CD4-positive, alpha-beta memory T cell (primary cell): ENCODE results near the gene DAW1. TPM values are rescaled to one million over a fixed set of nuclear protein-coding genes. Genes with fewer than 3 reads are reported as not detected.
A peak's percentile ranks its signal among the peaks of the same experiment; 100 is the strongest.

Source experiments
- CTCF ChIA-PET: fragments of 350-600 bp; sonication (Branson Sonifier 250); formaldehyde crosslinking; loops from one replicate; lab custom pipeline; 2021; ENCODE audit warnings: inconsistent platforms; ENCODE audit not compliant: partially characterized antibody; lab: Charles Lee
- POLR2A ChIA-PET: fragments of 350-600 bp; sonication (Branson Sonifier 250); formaldehyde crosslinking; loops from one replicate; lab custom pipeline; 2021; ENCODE audit not compliant: partially characterized antibody; lab: Charles Lee
- DNase-seq, 5 donors: peaks; one replicate each; pipeline versions ENCODE4 v3.0.0 to v3.0.0-alpha.2; 2020 to 2022; ENCODE audit warnings: mixed read lengths in 1 of 5
- H3K27ac ChIP-seq: one replicate; pipeline ENCODE4 v1.7.0; 2013; ENCODE audit warnings: low read depth, low read length
- H3K27me3 ChIP-seq: 2 replicates; pipeline ENCODE4 v1.7.0; 2013; ENCODE audit warnings: mild to moderate bottlenecking, low read length, moderate library complexity; ENCODE audit not compliant: insufficient read depth
- H3K36me3 ChIP-seq: 2 replicates; pipeline ENCODE4 v1.7.0; 2013; ENCODE audit warnings: mild to moderate bottlenecking, low read length, moderate library complexity; ENCODE audit not compliant: insufficient read depth
- H3K4me1 ChIP-seq: 2 replicates; pipeline ENCODE4 v1.7.0; 2013; ENCODE audit warnings: mild to moderate bottlenecking, low read length, moderate library complexity; ENCODE audit not compliant: insufficient read depth
- H3K4me3 ChIP-seq, 2 donors: one replicate each; pipeline ENCODE4 v1.7.0; 2013; ENCODE audit warnings: low read length in 2 of 2, mild to moderate bottlenecking in 1 of 2
- H3K9me3 ChIP-seq, 2 donors: one replicate each; pipeline ENCODE4 v1.7.0; 2013; ENCODE audit warnings: low read length in 2 of 2, control low read depth in 1 of 2; ENCODE audit not compliant: control insufficient read depth in 1 of 2
- H3K27ac Mint-ChIP-seq, 7 donors: one replicate each; pipeline ENCODE4 v1.8.0; 2020 to 2021; ENCODE audit warnings: mixed read lengths in 7 of 7, mild to moderate bottlenecking in 6 of 7, inconsistent platforms in 3 of 7, moderate library complexity in 3 of 7
- H3K27me3 Mint-ChIP-seq, 2 donors: one replicate each; pipeline ENCODE4 v1.8.0; 2020 to 2021; ENCODE audit warnings: mixed read lengths in 2 of 2
- H3K36me3 Mint-ChIP-seq, 2 donors: one replicate each; pipeline ENCODE4 v1.8.0; 2020 to 2021; ENCODE audit warnings: mixed read lengths in 2 of 2, inconsistent platforms in 1 of 2, mild to moderate bottlenecking in 1 of 2
- H3K4me1 Mint-ChIP-seq, 4 donors: one replicate each; pipeline ENCODE4 v1.8.0; 2020 to 2021; ENCODE audit warnings: mixed read lengths in 4 of 4, mild to moderate bottlenecking in 1 of 4
- H3K4me3 Mint-ChIP-seq, 8 donors: one replicate each; pipeline ENCODE4 v1.8.0; 2020 to 2021; ENCODE audit warnings: mixed read lengths in 8 of 8, mild to moderate bottlenecking in 7 of 8, moderate library complexity in 6 of 8, inconsistent platforms in 3 of 8
- H3K9me3 Mint-ChIP-seq, 8 donors: one replicate each; pipeline ENCODE4 v1.8.0; 2020 to 2021; ENCODE audit warnings: mixed read lengths in 8 of 8, mild to moderate bottlenecking in 5 of 8, inconsistent platforms in 3 of 8, moderate library complexity in 1 of 8
- intact Hi-C: fragments of 100-400 bp; cut with micrococcal nuclease; formaldehyde crosslinking; loops from one replicate; pipeline ENCODE4 v1.15.1; 2023
- polyA plus RNA-seq, 2 donors: library from polyadenylated mRNA; unstranded; fragments of 300-500 nt; fragmentation: Illumina TruSeq; gene quantifications; one replicate each; pipeline ENCODE4 v1.2.3, GENCODE V29; 2021
- total RNA-seq, 2 experiments: library from RNA; stranded (reverse); gene quantifications; one replicate each; pipeline ENCODE4 v1.2.3, GENCODE V29; 2021

Gene DAW1
- not detected for total RNA-seq
- not detected for polyA plus RNA-seq

GRCh38 chr2:227871375-227871791 lies at the start of gene DAW1:
Gene DAW1 (plus strand): TSS chr2:227871631. CDS start chr2:227871690, 59 bp downstream.
- H3K4me3 Mint-ChIP-seq = peak within 1 kb of the TSS in 6 of 8 donors; percentile 24 to 56 (median 47)
- Histone ChIP-seq H3K4me3 (peak within 1 kb of the TSS in 1 of 2 donors; percentile 24), H3K27ac (no peak within 1 kb of the TSS), H3K9me3 (no peaks in the 10 kb centered on the region), H3K4me1 (peaks cover 4% of the 10 kb centered on the region), H3K27me3 (no peaks in the 10 kb centered on the region), H3K36me3 (no peaks in the 10 kb centered on the region)
- H3K4me1 Mint-ChIP-seq = peaks cover 0 to 5% (median 0%) of the 10 kb centered on the region in 4 donors
- H3K27me3 Mint-ChIP-seq = peaks cover 16 to 18% of the 10 kb centered on the region in 2 donors
- intact Hi-C loops = no loop called here
- H3K27ac Mint-ChIP-seq = peak within 1 kb of the TSS in 3 of 7 donors; percentile 24 to 44 (median 38)
- peak; percentile 51 to 77 (median 67) for DNase-seq
- no peaks in the 10 kb centered on the region for H3K36me3 Mint-ChIP-seq
- ChIA-PET CTCF (interaction anchor here (0.6 to 3.9 kb wide), 5 partner anchors 10 to 213 kb away, joined by 3 to 23 read pairs (median 3); no protein-coding TSS in a partner anchor), POLR2A (no interaction called here)
- H3K9me3 Mint-ChIP-seq = peaks cover 0 to 4% (median 0%) of the 10 kb centered on the region in 8 donors

- CTCF ChIA-PET = no interaction called here
- intact Hi-C loops = no loop called here
- H3K9me3 Mint-ChIP-seq = peaks cover 0 to 3% (median 0%) of the 10 kb centered on the region in 8 donors
- no peaks in the 10 kb centered on the region for H3K27me3 ChIP-seq
- peaks cover 0 to 3% of the 10 kb centered on the region in 2 donors for H3K27me3 Mint-ChIP-seq
- H3K4me1 Mint-ChIP-seq = peaks cover 22 to 33% (median 26%) of the 10 kb centered on the region in 4 donors
- H3K27ac Mint-ChIP-seq = peak overlapping the region in 3 of 7 donors; percentile 49 to 86 (median 64)
- POLR2A ChIA-PET = no interaction called here
- no peak overlapping the region for H3K27ac ChIP-seq
- no peak overlapping the region for H3K4me3 ChIP-seq
- no peaks in the 10 kb centered on the region for H3K9me3 ChIP-seq
- no peaks in the 10 kb centered on the region for H3K36me3 Mint-ChIP-seq
- no peak overlapping the region for H3K4me3 Mint-ChIP-seq
- no peaks in the 10 kb centered on the region for H3K36me3 ChIP-seq
- H3K4me1 ChIP-seq = peaks cover 21% of the 10 kb centered on the region
- no peak for DNase-seq
These were observed 48.9 kb upstream of the DAW1 start for GRCh38 chr2:227822416-227823003.

- CTCF ChIA-PET = no interaction called here
- Mint-ChIP-seq H3K36me3 (no peaks in the 10 kb centered on the region), H3K9me3 (peaks cover 0 to 3% (median 0%) of the 10 kb centered on the region in 8 donors), H3K27ac (peak overlapping the region in 1 of 7 donors; percentile 39), H3K27me3 (peaks cover 0 to 3% of the 10 kb centered on the region in 2 donors), H3K4me3 (no peak overlapping the region), H3K4me1 (peaks cover 13 to 19% (median 15%) of the 10 kb centered on the region in 4 donors)
- intact Hi-C loops = no loop called here
- H3K4me1 ChIP-seq = peaks cover 7% of the 10 kb centered on the region
- H3K27ac ChIP-seq = no peak overlapping the region
- no peak overlapping the region for H3K4me3 ChIP-seq
- no peaks in the 10 kb centered on the region for H3K27me3 ChIP-seq
- H3K9me3 ChIP-seq = no peaks in the 10 kb centered on the region
- H3K36me3 ChIP-seq = no peaks in the 10 kb centered on the region
- POLR2A ChIA-PET = no interaction called here
- DNase-seq = no peak
These were observed 47.5 kb upstream of the DAW1 start for GRCh38 chr2:227823922-227824321.

GRCh38 chr2:227824711-227825110 lies 46.7 kb upstream of the DAW1 start:
- Histone ChIP-seq H3K9me3 (no peaks in the 10 kb centered on the region), H3K36me3 (no peaks in the 10 kb centered on the region), H3K27me3 (no peaks in the 10 kb centered on the region), H3K27ac (no peak overlapping the region), H3K4me1 (peaks cover 7% of the 10 kb centered on the region), H3K4me3 (no peak overlapping the region)
- peaks cover 12 to 18% (median 14%) of the 10 kb centered on the region in 4 donors for H3K4me1 Mint-ChIP-seq
- no peak overlapping the region for H3K4me3 Mint-ChIP-seq
- H3K27me3 Mint-ChIP-seq = peaks cover 0 to 3% of the 10 kb centered on the region in 2 donors
- H3K9me3 Mint-ChIP-seq = peaks cover 0 to 3% (median 0%) of the 10 kb centered on the region in 8 donors
- DNase-seq = no peak
- H3K36me3 Mint-ChIP-seq = no peaks in the 10 kb centered on the region
- ChIA-PET CTCF (no interaction called here), POLR2A (no interaction called here)
- no peak overlapping the region for H3K27ac Mint-ChIP-seq
- intact Hi-C loops = no loop called here

- peak overlapping the region; percentile 35 for H3K27ac ChIP-seq
- CTCF ChIA-PET = no interaction called here
- no peaks in the 10 kb centered on the region for H3K36me3 ChIP-seq
- H3K9me3 Mint-ChIP-seq = peaks cover 0 to 2% (median 0%) of the 10 kb centered on the region in 8 donors
- intact Hi-C loops = loop anchor here (1.0 kb wide), 1 partner anchor 8 kb away; no protein-coding TSS in a partner anchor
- no peak overlapping the region for H3K4me3 ChIP-seq
- peaks cover 12 to 18% (median 14%) of the 10 kb centered on the region in 4 donors for H3K4me1 Mint-ChIP-seq
- H3K4me3 Mint-ChIP-seq = peak overlapping the region in 7 of 8 donors; percentile 27 to 73 (median 66)
- POLR2A ChIA-PET = interaction anchor here (1.5 to 1.6 kb wide), 2 partner anchors 13 to 15 kb away, joined by 3 to 6 read pairs; partner anchors contain the start of gene CCL20
- no peaks in the 10 kb centered on the region for H3K27me3 Mint-ChIP-seq
- no peaks in the 10 kb centered on the region for H3K36me3 Mint-ChIP-seq
- DNase-seq = peak; percentile 36 to 69 (median 47)
- H3K4me1 ChIP-seq = peaks cover 7% of the 10 kb centered on the region
- peak overlapping the region; percentile 84 to 94 (median 91) for H3K27ac Mint-ChIP-seq
- H3K9me3 ChIP-seq = no peaks in the 10 kb centered on the region
- H3K27me3 ChIP-seq = no peaks in the 10 kb centered on the region
These were observed 45.4 kb upstream of the DAW1 start for GRCh38 chr2:227826019-227826521.

DNA sequence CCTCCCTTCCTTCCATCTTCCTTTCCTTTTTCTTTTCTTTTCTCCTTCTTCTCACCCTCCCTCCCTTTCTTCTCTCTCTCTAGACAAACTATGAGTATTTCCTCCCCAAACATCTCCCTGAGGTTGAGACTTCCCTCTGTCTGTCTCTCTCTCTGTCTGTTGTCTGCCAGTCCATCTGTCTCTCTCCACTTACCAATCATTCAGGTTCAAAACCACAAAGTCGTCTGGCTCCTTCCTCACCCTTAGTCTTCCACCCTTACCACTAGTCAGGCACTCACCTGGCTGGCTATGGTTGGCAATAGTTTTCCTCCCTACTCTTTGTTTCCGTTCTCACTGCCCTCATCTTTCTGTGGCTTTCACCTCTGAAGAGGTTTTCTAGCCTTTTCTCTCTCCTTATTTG lies 44.9 kb upstream of the DAW1 start:
- no peaks in the 10 kb centered on the region for H3K36me3 Mint-ChIP-seq

DNA sequence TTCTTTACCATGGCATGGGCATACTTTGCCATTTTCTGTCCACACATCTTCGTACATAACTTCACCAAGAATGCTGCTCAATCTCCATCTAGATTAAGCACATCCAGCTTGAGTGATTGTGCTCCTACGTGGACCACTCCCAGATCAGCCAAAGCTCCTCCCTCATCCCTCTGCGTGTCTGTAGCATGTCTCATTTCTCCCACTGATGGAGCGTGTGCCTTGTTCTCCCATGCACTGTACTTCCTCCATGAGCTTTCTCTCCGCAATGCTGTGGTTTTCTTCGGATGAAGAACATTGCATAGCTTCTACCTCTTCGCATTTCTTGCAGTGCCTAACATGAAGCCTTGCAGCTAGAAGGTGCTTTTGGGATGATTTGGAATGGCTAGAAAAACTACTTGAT lies 44.3 kb upstream of the DAW1 start:
- Mint-ChIP-seq H3K36me3 (no peaks in the 10 kb centered on the region), H3K27me3 (no peaks in the 10 kb centered on the region), H3K4me3 (no peak overlapping the region), H3K9me3 (peaks cover 0 to 2% (median 0%) of the 10 kb centered on the region in 8 donors), H3K4me1 (peaks cover 12 to 18% (median 14%) of the 10 kb centered on the region in 4 donors), H3K27ac (peak overlapping the region; percentile 4 to 93 (median 91))
- H3K9me3 ChIP-seq = no peaks in the 10 kb centered on the region
- no peaks in the 10 kb centered on the region for H3K27me3 ChIP-seq
- intact Hi-C loops = no loop called here
- H3K4me3 ChIP-seq = no peak overlapping the region
- no peak overlapping the region for H3K27ac ChIP-seq
- ChIA-PET POLR2A (interaction anchor here (1.5 to 1.6 kb wide), 2 partner anchors 14 kb away, joined by 3 to 6 read pairs; partner anchors contain the start of gene CCL20), CTCF (no interaction called here)
- H3K4me1 ChIP-seq = peaks cover 7% of the 10 kb centered on the region
- H3K36me3 ChIP-seq = no peaks in the 10 kb centered on the region
- no peak for DNase-seq

More for the DNA sequence above, 44.9 kb upstream of the DAW1 start:
- peak in 2 of 5 donors; percentile 33 to 71 for DNase-seq
- Histone ChIP-seq H3K36me3 (no peaks in the 10 kb centered on the region), H3K4me3 (no peak overlapping the region), H3K9me3 (no peaks in the 10 kb centered on the region), H3K4me1 (peaks cover 7% of the 10 kb centered on the region), H3K27ac (peak overlapping the region; percentile 35), H3K27me3 (no peaks in the 10 kb centered on the region)
- intact Hi-C loops = loop anchor here (1.0 kb wide), 1 partner anchor 8 kb away; no protein-coding TSS in a partner anchor
- H3K27ac Mint-ChIP-seq = peak overlapping the region; percentile 81 to 94 (median 91)
- peaks cover 12 to 18% (median 14%) of the 10 kb centered on the region in 4 donors for H3K4me1 Mint-ChIP-seq
- ChIA-PET POLR2A (interaction anchor here (1.5 to 1.6 kb wide), 2 partner anchors 13 to 15 kb away, joined by 3 to 6 read pairs; partner anchors contain the start of gene CCL20), CTCF (no interaction called here)
- H3K27me3 Mint-ChIP-seq = no peaks in the 10 kb centered on the region
- H3K4me3 Mint-ChIP-seq = peak overlapping the region; percentile 23 to 73 (median 61)
- H3K9me3 Mint-ChIP-seq = peaks cover 0 to 2% (median 0%) of the 10 kb centered on the region in 8 donors
